H1 (cell line): ENCODE results near the gene TCP11. TPM values are rescaled to one million over a fixed set of nuclear protein-coding genes. Genes with fewer than 3 reads are reported as not detected.

Source experiments
- CTCF ChIA-PET: fragments of 300-600 bp; sonication (Branson Sonifier 250); formaldehyde crosslinking; loops from one replicate; lab custom pipeline; 2021; ENCODE audit not compliant: partially characterized antibody; lab: Charles Lee
- POLR2A ChIA-PET: fragments of 300-600 bp; sonication (Branson Sonifier 250); formaldehyde crosslinking; loops from one replicate; lab custom pipeline; 2021; ENCODE audit warnings: inconsistent platforms; ENCODE audit not compliant: partially characterized antibody; lab: Charles Lee
- DNase-seq, 2 experiments: peaks; one replicate each; pipeline versions ENCODE4 v3.0.0 to v3.0.0-alpha.2; 2010 to 2022; ENCODE audit warnings: low spot score in 2 of 2, low read depth in 1 of 2, mixed read lengths in 1 of 2
- FAIRE-seq: peaks from 2 replicates; lab custom pipeline; 2011; peaks lifted over from hg19 to GRCh38; lab: Jason Lieb, UNC
- H2AFZ ChIP-seq: 2 replicates; pipeline ENCODE4 v1.8.1; 2012; ENCODE audit warnings: low read length, inconsistent platforms
- H2AK5ac ChIP-seq: 2 replicates; pipeline ENCODE4 v1.6.1; 2013; ENCODE audit warnings: low read depth, low read length
- H2BK120ac ChIP-seq: replicated peaks from 2 replicates; pipeline ENCODE3; 2013; ENCODE audit warnings: low read depth, low read length, inconsistent platforms
- H2BK12ac ChIP-seq: 2 replicates; pipeline ENCODE4 v1.6.1; 2013; ENCODE audit warnings: low read depth, low read length
- H2BK15ac ChIP-seq: 2 replicates; pipeline ENCODE4 v1.6.1; 2013; ENCODE audit warnings: low read length
- H2BK20ac ChIP-seq: 2 replicates; pipeline ENCODE4 v1.6.1; 2013; ENCODE audit warnings: low read length
- H2BK5ac ChIP-seq: 2 replicates; pipeline ENCODE4 v1.6.1; 2013; ENCODE audit warnings: low read depth, low read length
- H3K14ac ChIP-seq: 2 replicates; pipeline ENCODE4 v1.6.1; 2013; ENCODE audit warnings: inconsistent platforms; ENCODE audit not compliant: insufficient read length
- H3K18ac ChIP-seq: 2 replicates; pipeline ENCODE4 v1.6.1; 2013; ENCODE audit warnings: low read length; ENCODE audit errors: extremely low read depth
- H3K23ac ChIP-seq: 2 replicates; pipeline ENCODE4 v1.6.1; 2013; ENCODE audit warnings: inconsistent platforms; ENCODE audit not compliant: insufficient read length
- H3K23me2 ChIP-seq: 2 replicates; pipeline ENCODE4 v1.6.1; 2013; ENCODE audit warnings: low read depth, low read length
- H3K27ac ChIP-seq: 2 replicates; pipeline ENCODE4 v1.6.1; 2011; ENCODE audit warnings: low read depth, low read length, inconsistent platforms
- H3K27me3 ChIP-seq, 4 experiments: replicated peaks in 1 of 4; 1 replicate in 1 of 4; 2 replicates in 3 of 4; pipeline versions ENCODE4 v1.6.1 to v1.8.1; 2011 to 2013; ENCODE audit warnings: low read length in 3 of 4, mild to moderate bottlenecking in 3 of 4, inconsistent platforms in 2 of 4, mixed read lengths in 2 of 4, moderate library complexity in 1 of 4; ENCODE audit not compliant: control insufficient read depth in 3 of 4, insufficient read depth in 3 of 4; ENCODE audit errors: extremely low read depth in 1 of 4
- H3K36me3 ChIP-seq, 4 experiments: 2 replicates each; pipeline versions ENCODE4 v1.6.1 to v1.8.1; 2011 to 2013; ENCODE audit warnings: mild to moderate bottlenecking in 4 of 4, low read length in 3 of 4, moderate library complexity in 2 of 4, control low read depth in 1 of 4, inconsistent platforms in 1 of 4; ENCODE audit not compliant: insufficient read depth in 4 of 4, control insufficient read depth in 2 of 4
- H3K4ac ChIP-seq: replicated peaks from 2 replicates; pipeline ENCODE3; 2013; ENCODE audit warnings: low read length, low read depth, mixed read lengths, inconsistent platforms; ENCODE audit not compliant: insufficient read length
- H3K4me1 ChIP-seq, 4 experiments: replicated peaks in 1 of 4; 1 replicate in 1 of 4; 2 replicates in 3 of 4; pipeline versions ENCODE4 v1.6.1 to v1.8.1; 2011 to 2013; ENCODE audit warnings: low read length in 3 of 4, inconsistent platforms in 2 of 4, mixed read lengths in 1 of 4; ENCODE audit not compliant: insufficient read depth in 4 of 4, control insufficient read depth in 3 of 4
- H3K4me2 ChIP-seq, 2 experiments: 2 replicates each; pipeline versions ENCODE4 v1.6.1 to v1.8.1; 2011 to 2013; ENCODE audit warnings: low read depth in 2 of 2, low read length in 2 of 2, control low read depth in 1 of 2, inconsistent platforms in 1 of 2, mild to moderate bottlenecking in 1 of 2; ENCODE audit not compliant: insufficient read depth in 1 of 2
- H3K4me3 ChIP-seq, 4 experiments: fragments of 200-600, 300-600 bp in 1 of 4; sonication (generic), shearing (Covaris generic), sonication (Bioruptor Twin) in 1 of 4; 2 replicates each; pipeline versions ENCODE4 v1.5.1 to v1.8.1; 2011 to 2016; ENCODE audit warnings: low read length in 4 of 4, low read depth in 3 of 4, control low read depth in 2 of 4, inconsistent platforms in 2 of 4, mild to moderate bottlenecking in 2 of 4, mixed read lengths in 1 of 4, moderate library complexity in 1 of 4; ENCODE audit not compliant: insufficient read depth in 2 of 4; ENCODE audit errors: extremely low read depth in 1 of 4
- H3K56ac ChIP-seq: replicated peaks from 2 replicates; pipeline ENCODE3; 2013; ENCODE audit warnings: low read depth, mild to moderate bottlenecking, mixed read lengths, low read length, inconsistent platforms; ENCODE audit not compliant: insufficient read length
- H3K79me1 ChIP-seq: 2 replicates; pipeline ENCODE4 v1.6.1; 2013; ENCODE audit warnings: low read depth, low read length, control low read depth
- H3K79me2 ChIP-seq, 2 experiments: 2 replicates each; pipeline versions ENCODE4 v1.6.1 to v1.8.1; 2012 to 2013; ENCODE audit warnings: low read length in 2 of 2, mild to moderate bottlenecking in 2 of 2, inconsistent platforms in 1 of 2; ENCODE audit not compliant: insufficient read depth in 2 of 2, control insufficient read depth in 1 of 2
- H3K9ac ChIP-seq, 4 experiments: replicated peaks in 1 of 4; 1 replicate in 1 of 4; 2 replicates in 3 of 4; pipeline versions ENCODE4 v1.6.1 to v1.8.1; 2011 to 2013; ENCODE audit warnings: low read depth in 3 of 4, low read length in 3 of 4, control low read depth in 2 of 4, mild to moderate bottlenecking in 2 of 4, moderate library complexity in 2 of 4, inconsistent platforms in 1 of 4; ENCODE audit errors: extremely low read depth in 1 of 4
- H3K9me3 ChIP-seq, 2 experiments: 2 replicates each; pipeline versions ENCODE4 v1.6.1 to v1.8.1; 2012 to 2013; ENCODE audit warnings: mild to moderate bottlenecking in 2 of 2, moderate library complexity in 2 of 2, control low read depth in 1 of 2, inconsistent platforms in 1 of 2, low read depth in 1 of 2, low read length in 1 of 2, mixed read lengths in 1 of 2; ENCODE audit not compliant: insufficient read depth in 2 of 2
- H4K20me1 ChIP-seq, 2 experiments: replicated peaks in 1 of 2; 2 replicates each; pipeline versions ENCODE3 to v1.8.1; 2011 to 2013; ENCODE audit warnings: inconsistent platforms in 2 of 2, low read length in 2 of 2, mild to moderate bottlenecking in 1 of 2; ENCODE audit not compliant: insufficient read depth in 2 of 2, control insufficient read depth in 1 of 2
- H4K5ac ChIP-seq: 2 replicates; pipeline ENCODE4 v1.6.1; 2013; ENCODE audit warnings: low read length, low read depth, mixed read lengths, inconsistent platforms; ENCODE audit not compliant: insufficient read length
- H4K8ac ChIP-seq: 2 replicates; pipeline ENCODE4 v1.8.0; 2013; ENCODE audit warnings: mild to moderate bottlenecking, moderate library complexity, low read length, inconsistent platforms; ENCODE audit not compliant: insufficient read depth; ENCODE audit errors: extremely low read depth
- H4K91ac ChIP-seq: replicated peaks from 2 replicates; pipeline ENCODE3; 2013; ENCODE audit warnings: low read length, mixed read lengths, inconsistent platforms; ENCODE audit not compliant: insufficient read length
- BRCA1 ChIP-seq: IDR thresholded peaks from 2 replicates; pipeline ENCODE4 v1.6.1; 2012; ENCODE audit warnings: low read depth, low read length, improper control_type of control experiment
- CBX8 ChIP-seq: fragments of 300-800, 300-1000 bp; sonication (generic); IDR thresholded peaks from 2 replicates; pipeline ENCODE4 v1.7.1; 2016; ENCODE audit warnings: low read depth, low read length, borderline replicate concordance
- CEBPB ChIP-seq: IDR thresholded peaks from 2 replicates; pipeline ENCODE4 v1.6.1; 2012; ENCODE audit warnings: low read depth, low read length
- KDM5A ChIP-seq: fragments of 200-600 bp; IDR thresholded peaks from 2 replicates; pipeline ENCODE4 v1.7.1; 2012; ENCODE audit warnings: mild to moderate bottlenecking, low read length, inconsistent platforms, mixed read lengths
- POLR2A ChIP-seq, 2 experiments: IDR thresholded peaks; 1 replicate in 1 of 2; 2 replicates in 1 of 2; pipeline ENCODE4 v1.6.1; 2011; ENCODE audit warnings: low read depth in 2 of 2, low read length in 2 of 2, mild to moderate bottlenecking in 2 of 2; ENCODE audit errors: control extremely low read depth in 1 of 2
- RBBP5 ChIP-seq: IDR thresholded peaks from 2 replicates; pipeline ENCODE4 v1.7.1; 2012; ENCODE audit warnings: low read depth, mild to moderate bottlenecking, inconsistent platforms, low read length, moderate library complexity, borderline replicate concordance
- RFX5 ChIP-seq: IDR thresholded peaks from 2 replicates; pipeline ENCODE4 v1.6.1; 2011; ENCODE audit warnings: low read depth, low read length, improper control_type of control experiment, borderline replicate concordance
- RXRA ChIP-seq: IDR thresholded peaks from 2 replicates; pipeline ENCODE4 v1.6.1; 2011; ENCODE audit warnings: low read depth, mild to moderate bottlenecking, low read length, moderate library complexity; ENCODE audit not compliant: insufficient read depth
- SP1 ChIP-seq: IDR thresholded peaks from 2 replicates; pipeline ENCODE4 v1.6.1; 2011; ENCODE audit warnings: low read depth, low read length
- TCF12 ChIP-seq: IDR thresholded peaks from 2 replicates; pipeline ENCODE4 v1.6.1; 2011; ENCODE audit warnings: low read depth, mild to moderate bottlenecking, low read length
- WGBS, 2 experiments: shearing (Covaris generic) in 1 of 2; methylation state at CpG; one replicate each; pipeline versions ENCODE4 v1.1.6 to v1.1.7; 2013 to 2015; ENCODE audit warnings: low lambda C conversion rate in 2 of 2, mixed read lengths in 2 of 2, inconsistent platforms in 1 of 2, low coverage in 1 of 2, missing lambda C conversion rate in 1 of 2; ENCODE audit not compliant: insufficient replicate concordance in 2 of 2, insufficient coverage in 1 of 2, insufficient read length in 1 of 2; ENCODE audit errors: extremely low coverage in 1 of 2, missing lambda C conversion rate in 1 of 2; 5-methylcytosine and 5-hydroxymethylcytosine counted together
- polyA plus RNA-seq, 7 experiments: library from polyadenylated mRNA; depleted of rRNA in 3 of 7; stranded (reverse) in 5 of 7; unstranded in 2 of 7; fragments of >200 nt in 5 of 7; fragments of 200-250 nt in 2 of 7; gene quantifications; 1 replicate in 5 of 7; 2 replicates in 1 of 7; 4 replicates in 1 of 7; pipeline versions ENCODE4 v1.2.1 to v1.2.3, GENCODE V29; 2011 to 2013; ENCODE audit warnings: missing spikeins in 2 of 7, mixed read lengths in 2 of 7
- total RNA-seq: library from RNA; stranded (reverse); fragmentation: NEBNext Ultra II Directional; extraction: Animal tissue kit (Norgen Biotek cat#: 25700); gene quantifications from 2 replicates; pipeline ENCODE4 v1.2.1, GENCODE V29; 2021

Gene TCP11
- total and polyA plus RNA-seq, 2 of the 8 experiments (the other 6 are each of a cell fraction or from before 2014, with no cell fraction given) = 0.11 TPM; not detected in 1

- H3K9me3 ChIP-seq = no peaks in the 10 kb centered on the region
- H3K4me1 ChIP-seq = peaks cover 0 to 3% (median under 1%) of the 10 kb centered on the region in 4 experiments; a peak in 1 of 7 replicates
- H2BK5ac ChIP-seq = no peak overlapping the region
- H3K79me1 ChIP-seq = no peaks in the 10 kb centered on the region
- no peak for FAIRE-seq
- H2BK120ac ChIP-seq = no peak overlapping the region
- H3K9ac ChIP-seq = no peak overlapping the region
- no peak overlapping the region for H3K4ac ChIP-seq
- no peak overlapping the region for H3K18ac ChIP-seq
- no peak overlapping the region for H2BK20ac ChIP-seq
- no peak overlapping the region for H2BK12ac ChIP-seq
- CTCF ChIA-PET = interaction anchor here (1.4 to 1.5 kb wide), 2 partner anchors 105 to 150 kb away, joined by 5 to 11 read pairs; no protein-coding TSS in a partner anchor
- H2AFZ ChIP-seq = no peak overlapping the region
- POLR2A ChIA-PET = no interaction called here
- H2BK15ac ChIP-seq = no peak overlapping the region
- H2AK5ac ChIP-seq = no peak overlapping the region
- no peak overlapping the region for H3K23ac ChIP-seq
- H3K36me3 ChIP-seq = no peaks in the 10 kb centered on the region
- H3K23me2 ChIP-seq = no peaks in the 10 kb centered on the region; the same call in 1 of the 2 replicates
- no peak overlapping the region for H3K4me3 ChIP-seq
- H3K27me3 ChIP-seq = peaks cover 0 to 7% (median 5%) of the 10 kb centered on the region in 4 experiments; a peak in 5 of 7 replicates
- no peak for DNase-seq
- TF ChIP-seq RBBP5 (no peak), SP1 (no peak), RFX5 (no peak), RXRA (no peak), CBX8 (no peak), KDM5A (no peak), CEBPB (no peak), TCF12 (no peak), POLR2A (IDR thresholded peaks at IDR 0.05; ENCODE audit: control extremely low read depth in 1 of 2, low read depth in 2 of 2, low read length in 2 of 2) (no peak), BRCA1 (no peak)
- TF ChIP-seq, all 59 proteins: peak for 0
- Histone ChIP-seq H3K79me2 (no peaks in the 10 kb centered on the region), H3K4me2 (no peak overlapping the region), H3K56ac (no peak overlapping the region), H4K8ac (no peak overlapping the region), H4K20me1 (no peaks in the 10 kb centered on the region), H3K27ac (no peak overlapping the region), H4K5ac (no peak overlapping the region), H3K14ac (no peak overlapping the region), H4K91ac (no peak overlapping the region)
- 79% methylated on average over 3 of the region's 4 CpGs; no CpG with 5 or more reads in 1 of the 2 experiments for WGBS, 2 experiments
These were observed 5.0 kb downstream of the TCP11 start for GRCh38 chr6:35136185-35136584.
